SH-SY5Y (cell line): ENCODE results near the gene C1orf198.

Experiments used
- GATA2 ChIP-seq: IDR thresholded peaks from 2 replicates; pipeline ENCODE4 v1.6.1; 2011; ENCODE audit warnings: mild to moderate bottlenecking, low read depth, low read length
- GATA3 ChIP-seq: IDR thresholded peaks from 2 replicates; pipeline ENCODE4 v1.6.1; 2011; ENCODE audit warnings: low read depth, mild to moderate bottlenecking, low read length, moderate library complexity

GRCh38 chr1:230836793-230837192 lies 31.5 kb downstream of the C1orf198 start:
- TF ChIP-seq GATA2, result no peak
- TF ChIP-seq GATA3, result no peak
